Sigmoid colon (tissue), 7 donors: ENCODE data around the gene FAM234A. TPM values are rescaled to one million over a fixed set of nuclear protein-coding genes. Genes with fewer than 3 reads are reported as not detected.

Experiments used
- DNase-seq: peaks from one replicate; pipeline ENCODE4 v3.0.0-alpha.2; 2019
- H3K27ac ChIP-seq, 4 donors: fragments of 200-600 bp; sonication (generic); one replicate each; pipeline ENCODE4 v1.5.1; 2016 to 2019; ENCODE audit warnings: mild to moderate bottlenecking in 1 of 4
- H3K27me3 ChIP-seq, 3 donors: fragments of 200-600 bp; sonication (generic); one replicate each; pipeline ENCODE4 v1.5.1; 2019; ENCODE audit warnings: mild to moderate bottlenecking in 1 of 3
- H3K36me3 ChIP-seq, 4 donors: fragments of 200-600 bp; sonication (generic); one replicate each; pipeline ENCODE4 v1.5.1; 2016 to 2019
- H3K4me1 ChIP-seq, 4 donors: fragments of 200-600 bp; sonication (generic); one replicate each; pipeline ENCODE4 v1.5.1; 2017 to 2019
- H3K4me3 ChIP-seq, 4 donors: fragments of 200-600 bp; sonication (generic); one replicate each; pipeline ENCODE4 v1.5.1; 2017 to 2019; ENCODE audit warnings: mild to moderate bottlenecking in 2 of 4, moderate library complexity in 1 of 4
- H3K9me3 ChIP-seq, 4 donors: fragments of 200-600 bp in 3 of 4; sonication (generic) in 3 of 4; one replicate each; pipeline versions ENCODE4 v1.5.1 to v1.6.1; 2013 to 2019
- CTCF ChIP-seq, 4 experiments: fragments of 450-650 bp in 3 of 4; fragments of 200-600 bp in 1 of 4; IDR thresholded peaks; one replicate each; pipeline ENCODE4 v1.5.1; 2016 to 2019; ENCODE audit warnings: antibody characterized with exemption in 4 of 4, mild to moderate bottlenecking in 3 of 4, moderate library complexity in 2 of 4
- EP300 ChIP-seq, 4 donors: sonication (generic); formaldehyde crosslinking; IDR thresholded peaks; one replicate each; pipeline ENCODE4 v1.6.1; 2017; ENCODE audit warnings: antibody characterized with exemption in 4 of 4
- POLR2A ChIP-seq, 2 donors: fragments of 450-650 bp; IDR thresholded peaks; one replicate each; pipeline ENCODE4 v1.6.1; 2016; ENCODE audit warnings: antibody characterized with exemption in 2 of 2, mild to moderate bottlenecking in 2 of 2, moderate library complexity in 2 of 2
- POLR2AphosphoS5 ChIP-seq, 4 donors: sonication (generic); formaldehyde crosslinking; IDR thresholded peaks; one replicate each; pipeline ENCODE4 v1.6.1; 2017; ENCODE audit warnings: antibody characterized with exemption in 4 of 4
- WGBS, 2 donors: extraction: QIAGEN DNeasy Blood & Tissue Kit; methylation state at CpG; one replicate each; pipeline ENCODE4 v1.1.7; 2013; 5-methylcytosine and 5-hydroxymethylcytosine counted together
- intact Hi-C: fragments of 100-400 bp; cut with DNase I; formaldehyde crosslinking; loops from one replicate; pipeline ENCODE4 v1.15.1; 2023
- polyA plus RNA-seq, 3 donors: library from polyadenylated mRNA; stranded (reverse); fragments of 200-250 nt; gene quantifications; one replicate each; pipeline ENCODE4 v1.2.3, GENCODE V29; 2013
- total RNA-seq, 4 donors: library from RNA; depleted of rRNA; stranded (reverse); fragments of >200 nt; gene quantifications; one replicate each; pipeline ENCODE4 v1.1.0, GENCODE V29; 2016
- donor health status: healthy with polysubstance abuse.
- donor health status: Bipolar disorder and iron deficiency.
- donor health status: healthy.

FAM234A gene
- total and polyA plus RNA-seq, 7 donors = 12.6 to 82.5 (median 47.1) TPM

DNA sequence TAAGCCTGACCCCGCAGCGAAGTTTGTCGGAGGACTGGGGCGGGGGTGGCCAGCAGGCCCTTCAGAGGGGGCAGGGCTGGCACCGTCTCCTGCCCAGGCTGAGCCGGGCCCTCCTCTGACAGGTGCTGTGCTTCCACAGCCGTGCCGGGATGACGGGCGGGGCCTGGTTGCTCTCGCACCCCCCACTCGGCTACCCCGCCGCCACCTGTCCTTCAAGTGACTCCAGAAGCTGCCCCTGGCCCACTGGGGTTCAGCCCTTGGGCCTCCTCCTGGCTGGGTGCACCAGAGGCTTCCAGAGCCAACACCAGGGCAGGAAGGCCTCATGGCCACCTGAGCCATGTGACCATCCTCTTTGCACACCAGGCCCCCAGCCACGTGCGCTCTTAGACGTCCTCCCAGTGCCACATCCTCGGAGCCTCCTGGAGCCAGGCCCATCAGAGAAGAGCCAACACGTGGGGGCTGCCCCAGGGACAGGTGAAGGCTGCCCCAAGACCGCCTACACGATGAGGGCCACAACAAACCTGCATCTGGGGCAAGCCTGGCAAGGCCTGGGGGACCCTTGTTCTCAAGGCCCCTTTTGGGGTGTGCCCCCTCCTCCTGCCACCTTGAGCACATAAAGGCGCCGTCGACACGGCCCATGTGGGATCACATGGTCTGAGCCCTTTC lies 55.5 kb downstream of the FAM234A start:
- no peaks in the 10 kb centered on the region for H3K9me3 ChIP-seq
- H3K4me3 ChIP-seq = no peak overlapping the region
- H3K4me1 ChIP-seq = no peaks in the 10 kb centered on the region
- H3K27me3 ChIP-seq = no peaks in the 10 kb centered on the region
- H3K27ac ChIP-seq = no peak overlapping the region
- intact Hi-C loops = no loop called here
- no peak for DNase-seq
- 80 to 89% methylated on average over 25 of the region's 25 CpGs for WGBS, 2 donors
- H3K36me3 ChIP-seq = peaks cover 9 to 72% (median 39%) of the 10 kb centered on the region in 4 donors
- TF ChIP-seq POLR2A (IDR thresholded peaks at IDR 0.05) (no peak), EP300 (IDR thresholded peaks at IDR 0.05) (no peak), CTCF (IDR thresholded peaks at IDR 0.05) (no peak), POLR2AphosphoS5 (IDR thresholded peaks at IDR 0.05) (no peak)

GRCh38 chr16:290681-291405 lies 56.2 kb downstream of the FAM234A start:
- Histone ChIP-seq H3K9me3 (no peaks in the 10 kb centered on the region), H3K4me3 (no peak overlapping the region), H3K4me1 (no peaks in the 10 kb centered on the region), H3K27me3 (no peaks in the 10 kb centered on the region), H3K36me3 (peaks cover 9 to 73% (median 39%) of the 10 kb centered on the region in 4 donors), H3K27ac (no peak overlapping the region)
- 95 to 96% methylated on average over 50 of the region's 50 CpGs for WGBS, 2 donors
- no peak for DNase-seq
- intact Hi-C loops = no loop called here
- no peak for TF ChIP-seq CTCF (IDR thresholded peaks at IDR 0.05)
- TF ChIP-seq POLR2AphosphoS5 (IDR thresholded peaks at IDR 0.05) = no peak
- no peak for TF ChIP-seq POLR2A (IDR thresholded peaks at IDR 0.05)
- no peak for TF ChIP-seq EP300 (IDR thresholded peaks at IDR 0.05)

DNA sequence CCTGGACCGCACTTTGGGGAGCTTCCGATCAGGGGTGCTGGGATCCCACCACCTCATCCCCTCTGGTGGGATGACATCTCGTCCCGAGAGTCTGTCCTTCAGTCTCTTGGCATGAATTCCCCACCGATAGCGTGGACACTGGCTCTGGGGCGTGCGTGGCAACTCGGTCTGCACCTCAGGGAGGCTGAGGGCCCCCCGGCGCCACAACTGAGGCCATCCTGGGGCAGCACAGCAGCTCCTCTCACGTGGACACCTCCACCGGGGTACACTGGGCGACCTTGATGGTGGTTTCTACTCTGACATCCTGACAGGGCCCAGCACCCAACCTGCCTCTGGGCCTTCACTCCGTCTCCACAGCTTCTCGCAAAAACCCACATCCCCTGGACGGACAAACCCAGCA lies 56.9 kb downstream of the FAM234A start:
- H3K27me3 ChIP-seq = no peaks in the 10 kb centered on the region
- TF ChIP-seq POLR2A (IDR thresholded peaks at IDR 0.05) = no peak
- TF ChIP-seq POLR2AphosphoS5 (IDR thresholded peaks at IDR 0.05) = no peak
- TF ChIP-seq CTCF (IDR thresholded peaks at IDR 0.05) = no peak
- no peak for TF ChIP-seq EP300 (IDR thresholded peaks at IDR 0.05)
- no peaks in the 10 kb centered on the region for H3K9me3 ChIP-seq
- H3K4me1 ChIP-seq = no peaks in the 10 kb centered on the region
- H3K27ac ChIP-seq = no peak overlapping the region
- peaks cover 9 to 80% (median 40%) of the 10 kb centered on the region in 4 donors for H3K36me3 ChIP-seq
- 90 to 96% methylated on average over 17 of the region's 17 CpGs for WGBS, 2 donors
- intact Hi-C loops = no loop called here
- no peak overlapping the region for H3K4me3 ChIP-seq
- DNase-seq = no peak

DNA sequence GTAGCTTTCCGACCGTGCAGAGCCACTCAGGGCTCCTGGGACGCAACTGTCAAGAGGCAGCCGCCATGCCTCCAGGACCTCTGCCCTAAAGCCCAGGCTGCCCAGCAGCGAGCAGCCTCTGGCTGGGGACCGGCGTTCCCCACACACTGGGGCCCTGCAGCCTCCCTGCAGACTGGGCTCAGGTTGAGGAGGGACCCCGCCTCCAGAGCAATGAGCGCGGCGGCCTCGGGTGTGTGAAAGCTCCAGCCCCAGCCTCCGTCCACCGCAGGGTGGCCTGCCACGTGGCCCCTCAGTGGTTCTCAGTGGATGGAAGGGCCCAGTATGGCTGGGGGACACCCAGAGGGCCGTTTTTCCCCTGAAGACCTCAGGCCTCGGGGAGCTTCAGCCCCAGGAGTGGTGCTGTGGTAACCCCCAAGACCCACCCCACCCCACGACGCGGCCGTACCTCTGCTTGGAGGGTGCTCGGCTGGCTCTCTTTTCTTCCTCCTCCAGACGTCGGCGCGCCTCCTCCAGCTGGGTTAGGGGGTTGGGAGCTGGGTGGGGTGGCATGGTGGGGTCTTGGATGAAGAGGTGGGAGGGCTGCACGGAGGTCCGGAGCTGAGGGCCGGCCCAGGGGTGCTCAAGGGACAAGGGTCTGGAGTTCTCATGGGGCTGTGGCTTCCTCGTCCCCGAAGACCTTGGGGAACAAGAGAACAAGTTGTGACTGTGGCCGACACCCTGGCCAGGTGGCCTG lies 58.6 kb downstream of the FAM234A start:
- Histone ChIP-seq H3K27me3 (no peaks in the 10 kb centered on the region), H3K36me3 (peaks cover 9 to 81% (median 47%) of the 10 kb centered on the region in 4 donors)

More for the DNA sequence above, 58.6 kb downstream of the FAM234A start:
- intact Hi-C loops = no loop called here
- 93 to 96% methylated on average over 32 of the region's 32 CpGs for WGBS, 2 donors
- H3K27ac ChIP-seq = no peak overlapping the region
- TF ChIP-seq POLR2AphosphoS5 (IDR thresholded peaks at IDR 0.05) (no peak), EP300 (IDR thresholded peaks at IDR 0.05) (no peak), CTCF (IDR thresholded peaks at IDR 0.05) (no peak), POLR2A (IDR thresholded peaks at IDR 0.05) (no peak)
- H3K4me1 ChIP-seq = no peaks in the 10 kb centered on the region
- H3K4me3 ChIP-seq = no peak overlapping the region
- no peak for DNase-seq
- H3K9me3 ChIP-seq = no peaks in the 10 kb centered on the region
